Measurements from ENCODE around the gene PALS2. TPM values are rescaled to one million over a fixed set of nuclear protein-coding genes. Genes with fewer than 3 reads are reported as not detected.

The PALS2 gene
- total and polyA plus RNA-seq, 8 donors = 7.5 to 27.3 (median 10.6) TPM

DNA sequence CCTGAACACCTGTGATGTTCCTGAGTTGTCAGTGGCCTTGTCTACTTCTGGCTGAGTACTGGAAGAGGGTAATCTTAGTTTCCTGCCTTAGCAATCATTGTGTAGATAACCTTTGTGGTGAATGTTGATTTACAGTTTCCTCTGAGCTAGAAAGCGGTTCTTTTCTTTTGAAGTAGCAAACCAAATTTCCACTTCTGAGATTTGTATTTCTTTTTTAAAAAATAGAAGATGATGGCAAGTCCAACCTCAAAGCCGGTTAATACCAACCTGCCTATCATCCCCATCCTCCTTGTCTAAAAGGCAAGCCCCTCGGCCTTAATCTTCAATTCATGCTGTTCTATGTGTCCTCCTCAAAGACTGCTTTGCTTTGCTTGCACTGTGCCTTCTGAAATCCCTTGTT lies 12.5 kb upstream of the PALS2 start:
- Histone ChIP-seq H3K36me3 (no peaks in the 10 kb centered on the region), H3K27me3 (no peaks in the 10 kb centered on the region), H3K9me3 (no peaks in the 10 kb centered on the region), H3K4me3 (no peak overlapping the region), H3K27ac (no peak overlapping the region), H3K4me1 (no peaks in the 10 kb centered on the region)
- TF ChIP-seq, protein P1, sequence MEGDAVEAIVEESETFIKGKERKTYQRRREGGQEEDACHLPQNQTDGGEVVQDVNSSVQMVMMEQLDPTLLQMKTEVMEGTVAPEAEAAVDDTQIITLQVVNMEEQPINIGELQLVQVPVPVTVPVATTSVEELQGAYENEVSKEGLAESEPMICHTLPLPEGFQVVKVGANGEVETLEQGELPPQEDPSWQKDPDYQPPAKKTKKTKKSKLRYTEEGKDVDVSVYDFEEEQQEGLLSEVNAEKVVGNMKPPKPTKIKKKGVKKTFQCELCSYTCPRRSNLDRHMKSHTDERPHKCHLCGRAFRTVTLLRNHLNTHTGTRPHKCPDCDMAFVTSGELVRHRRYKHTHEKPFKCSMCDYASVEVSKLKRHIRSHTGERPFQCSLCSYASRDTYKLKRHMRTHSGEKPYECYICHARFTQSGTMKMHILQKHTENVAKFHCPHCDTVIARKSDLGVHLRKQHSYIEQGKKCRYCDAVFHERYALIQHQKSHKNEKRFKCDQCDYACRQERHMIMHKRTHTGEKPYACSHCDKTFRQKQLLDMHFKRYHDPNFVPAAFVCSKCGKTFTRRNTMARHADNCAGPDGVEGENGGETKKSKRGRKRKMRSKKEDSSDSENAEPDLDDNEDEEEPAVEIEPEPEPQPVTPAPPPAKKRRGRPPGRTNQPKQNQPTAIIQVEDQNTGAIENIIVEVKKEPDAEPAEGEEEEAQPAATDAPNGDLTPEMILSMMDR (IDR thresholded peaks at IDR 0.05) = no peak
- ATAC-seq (no peak), DNase-seq (no peak)
- intact Hi-C loops (cut with DNase I) = no loop called here

DNA sequence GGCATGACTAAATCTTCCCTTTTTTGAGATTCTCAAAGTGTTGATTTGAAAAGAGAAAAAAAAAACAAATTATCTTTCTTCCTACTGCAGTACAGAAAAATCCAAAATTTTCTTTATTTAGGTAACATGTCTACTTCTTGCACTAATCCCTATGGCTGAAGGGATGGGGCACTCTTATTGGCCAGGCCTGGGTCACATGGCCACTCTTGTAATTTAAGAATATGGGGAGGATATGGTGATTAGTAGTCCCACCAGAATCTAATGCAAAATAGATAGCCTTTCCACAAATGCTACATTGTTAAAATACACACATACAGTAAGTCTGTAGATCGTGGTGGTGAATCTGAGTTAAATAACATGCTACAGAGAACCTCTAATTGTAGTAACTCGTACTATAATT lies 7.0 kb upstream of the PALS2 start:
- DNase-seq = no peak
- Histone ChIP-seq H3K36me3 (no peaks in the 10 kb centered on the region), H3K9me3 (no peaks in the 10 kb centered on the region), H3K4me3 (no peak overlapping the region), H3K27me3 (peaks cover 3 to 23% of the 10 kb centered on the region in 2 donors), H3K27ac (no peak overlapping the region), H3K4me1 (no peaks in the 10 kb centered on the region)
- TF ChIP-seq, protein P1 (IDR thresholded peaks at IDR 0.05) = no peak
- intact Hi-C loops (cut with DNase I) = no loop called here
- no peak for ATAC-seq

DNA sequence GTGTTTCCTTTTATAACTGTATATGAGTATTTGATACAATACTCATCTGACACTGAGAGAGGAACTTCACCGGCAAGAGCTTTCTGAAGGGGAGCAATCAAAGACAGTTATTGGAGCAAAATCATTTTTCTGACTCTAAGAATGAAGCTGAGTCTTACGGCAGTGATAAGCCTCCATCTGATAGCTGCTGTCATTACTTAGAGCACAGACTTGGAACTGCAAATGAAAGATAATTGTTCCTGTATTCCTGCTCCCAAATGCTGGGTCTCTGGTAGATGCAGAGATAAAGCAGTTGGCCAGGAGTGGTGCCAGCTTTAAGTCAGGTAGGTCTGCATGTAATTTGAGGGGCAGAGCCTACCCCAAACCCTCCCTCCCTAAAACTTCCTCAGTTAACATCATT lies 2.3 kb upstream of the PALS2 start:
- ATAC-seq = no peak
- Histone ChIP-seq H3K27me3 (peaks cover 3 to 67% of the 10 kb centered on the region in 2 donors), H3K4me3 (no peak overlapping the region), H3K27ac (no peak overlapping the region), H3K4me1 (peaks cover 0 to 14% of the 10 kb centered on the region in 2 donors), H3K9me3 (no peaks in the 10 kb centered on the region), H3K36me3 (no peaks in the 10 kb centered on the region)
- DNase-seq = no peak
- TF ChIP-seq, protein P1 (IDR thresholded peaks at IDR 0.05) = no peak
- intact Hi-C loops (cut with DNase I) = no loop called here

DNA sequence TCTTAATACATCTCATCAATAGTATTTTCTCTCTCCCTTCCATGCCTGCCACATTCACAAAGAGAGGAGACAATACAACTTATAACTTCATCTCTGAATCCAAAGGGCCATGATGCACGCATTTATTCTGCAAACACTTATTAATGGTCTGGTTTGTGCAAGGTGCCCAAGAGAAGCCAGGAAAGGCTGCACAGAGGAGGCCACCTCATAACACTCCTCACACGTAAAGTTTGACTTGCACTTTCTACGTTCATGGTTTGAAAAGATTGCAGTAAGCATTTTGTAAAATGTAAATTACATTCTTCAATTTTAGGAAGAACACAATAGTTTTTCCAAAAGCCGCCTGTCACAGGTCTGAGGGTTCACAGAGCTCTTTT lies 1.2 kb upstream of the PALS2 start:
- TF ChIP-seq, protein P1 (IDR thresholded peaks at IDR 0.05) = no peak
- ATAC-seq = no peak
- peaks cover 0 to 14% of the 10 kb centered on the region in 2 donors for H3K4me1 ChIP-seq
- no peak for DNase-seq
- no peaks in the 10 kb centered on the region for H3K9me3 ChIP-seq
- no peaks in the 10 kb centered on the region for H3K36me3 ChIP-seq
- intact Hi-C loops (cut with DNase I) = no loop called here
- peaks cover 3 to 67% of the 10 kb centered on the region in 2 donors for H3K27me3 ChIP-seq
- no peak overlapping the region for H3K4me3 ChIP-seq
- H3K27ac ChIP-seq = no peak overlapping the region

DNA sequence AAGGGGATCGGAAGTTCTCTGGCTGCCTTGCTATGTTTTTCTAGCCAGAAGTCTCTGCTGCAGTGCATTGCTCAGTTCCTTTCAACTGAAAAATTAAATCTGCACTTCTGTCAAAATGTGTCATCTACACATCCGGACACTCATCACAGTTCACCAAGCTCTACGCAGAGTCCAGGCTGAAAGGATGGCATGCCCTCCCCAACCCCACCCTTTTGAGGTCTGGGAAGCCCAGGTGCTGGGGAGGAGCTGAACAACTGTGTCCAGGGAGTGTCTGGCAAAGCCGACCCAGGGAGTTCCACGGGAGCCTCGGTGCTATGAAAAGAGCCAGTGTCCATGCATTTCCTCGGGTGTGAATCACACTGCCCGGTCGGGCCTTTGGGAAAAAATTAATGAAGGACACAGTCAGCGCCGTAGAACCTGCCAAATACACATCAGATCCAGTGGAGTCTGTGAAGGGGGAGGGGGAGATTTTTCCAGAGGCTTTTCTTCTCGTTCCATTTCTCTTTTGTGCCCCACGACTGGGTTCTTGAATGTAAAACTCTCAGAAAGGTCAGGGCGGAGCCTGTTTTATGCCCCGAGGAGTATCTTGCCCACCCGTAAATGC lies 757 bp upstream of the PALS2 start:
- ATAC-seq (peak; percentile 42), DNase-seq (peak in 3 of 4 donors; percentile 32 to 37 (median 35))
- intact Hi-C loops (cut with DNase I) = no loop called here
- peaks cover 3 to 67% of the 10 kb centered on the region in 2 donors for H3K27me3 ChIP-seq
- peak overlapping the region; percentile 51 to 60 for H3K4me3 ChIP-seq
- TF ChIP-seq, protein P1 (IDR thresholded peaks at IDR 0.05) = no peak
- H3K27ac ChIP-seq = peak overlapping the region; percentile 37 to 50
- H3K9me3 ChIP-seq = no peaks in the 10 kb centered on the region
- H3K4me1 ChIP-seq = peaks cover 0 to 14% of the 10 kb centered on the region in 2 donors
- H3K36me3 ChIP-seq = no peaks in the 10 kb centered on the region

Data from left lung (tissue), 10 donors.